Esophagus muscularis mucosa (tissue), 4 donors: Measurements from ENCODE around the gene PTPN6. TPM values are rescaled to one million over a fixed set of nuclear protein-coding genes. Genes with fewer than 3 reads are reported as not detected.

Experiments used
- DNase-seq: peaks from one replicate; pipeline ENCODE4 v3.0.0-alpha.2; 2017; ENCODE audit errors: extremely low spot score
- H3K27ac ChIP-seq, 4 donors: fragments of 200-600 bp; sonication (generic); replicated peaks in 1 of 4; 1 replicate in 3 of 4; 2 replicates in 1 of 4; pipeline ENCODE4 v1.5.1; 2016 to 2019; ENCODE audit warnings: mild to moderate bottlenecking in 1 of 4
- H3K27me3 ChIP-seq, 4 donors: fragments of 200-600 bp; sonication (generic); one replicate each; pipeline versions ENCODE4 v1.5.1 to v1.6.0; 2016 to 2019
- H3K36me3 ChIP-seq, 4 donors: fragments of 200-600 bp; sonication (generic); one replicate each; pipeline ENCODE4 v1.5.1; 2016 to 2019
- H3K4me1 ChIP-seq, 4 donors: fragments of 200-600 bp; sonication (generic); one replicate each; pipeline ENCODE4 v1.5.1; 2016 to 2019
- H3K4me3 ChIP-seq, 4 donors: fragments of 200-600 bp; sonication (generic); 1 replicate in 2 of 4; 2 replicates in 2 of 4; pipeline ENCODE4 v1.5.1; 2016 to 2019; ENCODE audit warnings: mild to moderate bottlenecking in 4 of 4, moderate library complexity in 1 of 4
- H3K9me3 ChIP-seq, 4 donors: fragments of 200-600 bp; sonication (generic); 1 replicate in 3 of 4; 2 replicates in 1 of 4; pipeline ENCODE4 v1.5.1; 2016 to 2019
- CTCF ChIP-seq, 3 experiments: fragments of 200-600 bp in 2 of 3; fragments of 450-650 bp in 1 of 3; sonication (generic) in 2 of 3; IDR thresholded peaks; one replicate each; pipeline ENCODE4 v1.5.1; 2017 to 2019; ENCODE audit warnings: antibody characterized with exemption in 3 of 3, mild to moderate bottlenecking in 2 of 3, moderate library complexity in 1 of 3
- EP300 ChIP-seq: sonication (generic); formaldehyde crosslinking; IDR thresholded peaks from one replicate; pipeline ENCODE4 v1.6.1; 2017; ENCODE audit warnings: antibody characterized with exemption
- POLR2A ChIP-seq: fragments of 450-650 bp; IDR thresholded peaks from one replicate; pipeline ENCODE4 v1.6.1; 2017; ENCODE audit warnings: antibody characterized with exemption, moderate library complexity, mild to moderate bottlenecking, low read depth
- POLR2AphosphoS5 ChIP-seq, 2 donors: sonication (generic); formaldehyde crosslinking; IDR thresholded peaks; one replicate each; pipeline ENCODE4 v1.6.1; 2017; ENCODE audit warnings: antibody characterized with exemption in 2 of 2
- WGBS: methylation state at CpG from one replicate; pipeline ENCODE4 v1.1.5; 2018; 5-methylcytosine and 5-hydroxymethylcytosine counted together
- intact Hi-C: fragments of 100-400 bp; cut with DNase I; formaldehyde crosslinking; loops from one replicate; pipeline ENCODE4 v1.15.1; 2023
- total RNA-seq, 4 donors: library from RNA; depleted of rRNA; stranded (reverse); fragments of >200 nt; gene quantifications; one replicate each; pipeline versions ENCODE4 v1.1.0 to v1.2.1, GENCODE V29; 2016

PTPN6 gene
- 10 to 100 TPM in 3 of 4 donors, 1 to 10 TPM in 1; 9.1 to 16.9 (median 13.3) TPM for total RNA-seq

- no peak for DNase-seq
- peak within 1 kb of the TSS; percentile 37 to 55 (median 42) for H3K4me3 ChIP-seq
Observed at GRCh38 chr12:6950811-6951540, at the start of gene PTPN6. TSS of gene PTPN6 (plus strand) at chr12:6951356. CDS start at chr12:6951513, 157 bp downstream.

GRCh38 chr12:6902448-6902847, 48.7 kb upstream of the PTPN6 start:
- Histone ChIP-seq H3K4me1 (peaks cover 11 to 25% (median 18%) of the 10 kb centered on the region in 4 donors), H3K9me3 (no peaks in the 10 kb centered on the region), H3K27ac (no peak overlapping the region), H3K36me3 (peaks cover 0 to 11% (median 9%) of the 10 kb centered on the region in 4 donors), H3K4me3 (no peak overlapping the region), H3K27me3 (no peaks in the 10 kb centered on the region)
- DNase-seq = no peak
- 81% methylated on average over 3 of the region's 4 CpGs for WGBS
- TF ChIP-seq POLR2A = no peak
- no peak for TF ChIP-seq EP300
- no peak for TF ChIP-seq POLR2AphosphoS5 (IDR thresholded peaks at IDR 0.05)
- no peak for TF ChIP-seq CTCF (IDR thresholded peaks at IDR 0.05)
- intact Hi-C loops = no loop called here

More at GRCh38 chr12:6950811-6951540, at the start of gene PTPN6:
- Histone ChIP-seq H3K27ac (peak within 1 kb of the TSS; percentile 31 to 72 (median 58)), H3K27me3 (no peaks in the 10 kb centered on the region), H3K4me1 (peaks cover 10 to 21% (median 16%) of the 10 kb centered on the region in 4 donors), H3K36me3 (peaks cover 0 to 15% (median 4%) of the 10 kb centered on the region in 4 donors), H3K9me3 (no peaks in the 10 kb centered on the region)
- TF ChIP-seq POLR2AphosphoS5 (IDR thresholded peaks at IDR 0.05) (no peak), CTCF (IDR thresholded peaks at IDR 0.05) (no peak), EP300 (no peak)
- intact Hi-C loops = no loop called here
- 67% methylated on average over 17 of the region's 25 CpGs for WGBS

- no peak for DNase-seq
- H3K9me3 ChIP-seq = no peaks in the 10 kb centered on the region
- intact Hi-C loops = no loop called here
- H3K4me1 ChIP-seq = peaks cover 11 to 25% (median 18%) of the 10 kb centered on the region in 4 donors
- peaks cover 0 to 17% (median 9%) of the 10 kb centered on the region in 4 donors for H3K36me3 ChIP-seq
- H3K27me3 ChIP-seq = no peaks in the 10 kb centered on the region
- WGBS = 79% methylated on average over 1 of the region's 1 CpG
- no peak overlapping the region for H3K4me3 ChIP-seq
- no peak overlapping the region for H3K27ac ChIP-seq
- TF ChIP-seq POLR2AphosphoS5 (IDR thresholded peaks at IDR 0.05) (no peak), POLR2A (no peak), CTCF (IDR thresholded peaks at IDR 0.05) (no peak), EP300 (no peak)
Observed at GRCh38 chr12:6903722-6904121, 47.4 kb upstream of the PTPN6 start.

- peaks cover 0 to 17% (median 9%) of the 10 kb centered on the region in 4 donors for H3K36me3 ChIP-seq
- peak within 1 kb of the TSS; percentile 58 to 78 (median 66) for H3K4me3 ChIP-seq
- 6% methylated on average over 33 of the region's 34 CpGs for WGBS
- peak within 1 kb of the TSS; percentile 75 to 88 (median 82) for H3K27ac ChIP-seq
- peak; percentile 99 for DNase-seq
- intact Hi-C loops = loop anchor here (5.0 kb wide), 1 partner anchor 42 kb away; no protein-coding TSS in a partner anchor
- no peaks in the 10 kb centered on the region for H3K9me3 ChIP-seq
- H3K4me1 ChIP-seq = peaks cover 9 to 21% (median 18%) of the 10 kb centered on the region in 4 donors
- H3K27me3 ChIP-seq = no peaks in the 10 kb centered on the region
- TF ChIP-seq CTCF (IDR thresholded peaks at IDR 0.05) (peak in 1 of 3 experiments; percentile 35), EP300 (no peak), POLR2A (no peak), POLR2AphosphoS5 (IDR thresholded peaks at IDR 0.05) (peak; percentile 83 to 90)
Observed at GRCh38 chr12:6904280-6905276, 46.6 kb upstream of the PTPN6 start, which contains the start of gene LRRC23. TSS of gene LRRC23 (plus strand) at chr12:6904822. CDS start at chr12:6905634, 812 bp downstream.
